GM12801 (cell line): Measurements from ENCODE around the gene SPATA20.

Experiments
- CTCF ChIP-seq: IDR thresholded peaks from one replicate; pipeline ENCODE4 v1.5.1; 2011; ENCODE audit warnings: control low read depth; ENCODE audit not compliant: insufficient read length; ENCODE audit errors: extremely low read depth

Gene SPATA20

GRCh38 chr17:50533185-50533584 lies 13.8 kb upstream of the SPATA20 start:
- TF ChIP-seq CTCF: no peak

- TF ChIP-seq CTCF: no peak
These were observed 13.2 kb upstream of the SPATA20 start for GRCh38 chr17:50533720-50534148.

- no peak for TF ChIP-seq CTCF
These were observed 12.6 kb upstream of the SPATA20 start for GRCh38 chr17:50534222-50534978.

GRCh38 chr17:50534979-50535326 lies 12.0 kb upstream of the SPATA20 start:
- no peak for TF ChIP-seq CTCF

- no peak for TF ChIP-seq CTCF
These were observed 11.6 kb upstream of the SPATA20 start for GRCh38 chr17:50535407-50535806.

GRCh38 chr17:50536683-50537646 lies 10.0 kb upstream of the SPATA20 start:
- no peak for TF ChIP-seq CTCF

- no peak for TF ChIP-seq CTCF
These were observed 9.0 kb upstream of the SPATA20 start for GRCh38 chr17:50537721-50538548.
